ENCODE measurements around the gene TSSK3. TPM values are rescaled to one million over a fixed set of nuclear protein-coding genes. Genes with fewer than 3 reads are reported as not detected.

The TSSK3 gene
- total and polyA plus RNA-seq, 9 of the 15 experiments (the other 6 are each of a cell fraction or from before 2014, with no cell fraction given): 0.27 to 2.8 (median 1.9) TPM

DNA sequence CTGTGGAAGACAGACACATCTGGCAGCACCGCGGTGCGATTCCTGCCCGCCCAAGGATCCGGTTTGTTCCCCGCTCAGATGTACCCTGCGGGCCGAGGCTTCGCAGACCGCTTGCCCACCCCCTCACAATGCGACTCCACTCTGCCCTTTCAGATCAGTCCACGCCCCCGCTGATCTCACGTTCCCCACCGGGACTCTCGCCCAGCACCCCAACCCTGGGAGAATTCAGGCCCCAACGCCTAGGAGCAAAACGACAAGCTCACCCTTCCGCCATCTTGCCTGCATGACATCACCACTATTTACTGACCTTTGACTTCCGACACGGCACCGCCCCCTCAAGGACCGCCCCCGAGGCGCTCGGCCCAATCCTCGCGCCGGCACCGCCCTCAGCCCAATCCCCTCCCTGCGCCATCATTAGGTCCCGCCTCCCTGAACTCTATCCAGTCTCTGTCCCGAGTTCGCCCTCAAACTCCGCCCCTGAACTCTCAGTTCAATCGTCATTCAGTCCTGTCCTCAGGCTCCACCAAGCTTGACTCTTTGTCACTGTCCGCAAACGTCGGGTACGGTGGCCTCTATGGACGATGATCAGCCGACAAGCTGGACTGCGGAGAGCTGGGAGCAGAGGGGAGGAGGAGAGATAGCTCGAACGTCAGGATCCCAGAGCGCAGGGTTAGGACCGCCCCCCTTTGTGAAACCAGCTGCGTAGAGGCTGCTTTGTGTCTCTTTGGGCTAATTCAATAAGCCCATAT is 32.0 kb downstream of the TSSK3 start, which contains the start of gene BSDC1 (continued):
- TF ChIP-seq TAL1 (IDR thresholded peaks at IDR 0.05) (peak; percentile 39), CREB1 (IDR thresholded peaks at IDR 0.05) (peak; percentile 86), CREB1 (CRISPR knock-in tag; IDR thresholded peaks at IDR 0.05) (peak; percentile 94), FOXM1 (IDR thresholded peaks at IDR 0.05; ENCODE audit: low read depth) (no peak), FOXM1 (CRISPR knock-in tag; IDR thresholded peaks at IDR 0.05; ENCODE audit: low read depth) (peak; percentile 24; the same call in 1 of the 2 replicates), ZNF717 (CRISPR knock-in tag; IDR thresholded peaks at IDR 0.05) (no peak; the same call in 1 of the 2 replicates), PRPF4 (IDR thresholded peaks at IDR 0.05; ENCODE audit: insufficient read depth, low read depth, low read length, poor library complexity, severe bottlenecking) (no peak), SRF (CRISPR knock-in tag; IDR thresholded peaks at IDR 0.05) (peak in 1 of 2 experiments; percentile 90; a peak in 2 of 4 replicates), POLR2G (IDR thresholded peaks at IDR 0.05; ENCODE audit: low read depth, low read length) (peak; percentile 80), ILK (tag; IDR thresholded peaks at IDR 0.05; ENCODE audit: borderline replicate concordance, low read depth) (no peak), GABPB2 (CRISPR knock-in tag; conservative IDR thresholded peaks at IDR 0.05) (no peak), GTF2A2 (tag; IDR thresholded peaks at IDR 0.05) (no peak), ERF (CRISPR knock-in tag; IDR thresholded peaks at IDR 0.05) (0 out of 2 replicates have a peak, but pooled peaks have one; percentile 32), ATF1 (CRISPR knock-in tag; IDR thresholded peaks at IDR 0.05) (no peak; the same call in 1 of the 2 replicates), ATF1 (tag; IDR thresholded peaks at IDR 0.05) (peak; percentile 97), MYBL2 (IDR thresholded peaks at IDR 0.05; ENCODE audit: low read depth) (no peak), MYBL2 (CRISPR knock-in tag; IDR thresholded peaks at IDR 0.05; ENCODE audit: borderline replicate concordance) (no peak), CBFA2T2 (conservative IDR thresholded peaks at IDR 0.05) (no peak), MAZ (CRISPR knock-in tag; conservative IDR thresholded peaks at IDR 0.05 in 1 of 2, IDR thresholded peaks at IDR 0.05 in 1 of 2) (peak; percentile 75 to 93), JUN (IDR thresholded peaks at IDR 0.05; ENCODE audit: borderline replicate concordance, low read depth, low read length) (peak; percentile 79; the same call in 1 of the 2 replicates), JUN (CRISPR knock-in tag; IDR thresholded peaks at IDR 0.05; ENCODE audit: borderline replicate concordance) (peak; percentile 88)
- TF ChIP-seq, protein P1, sequence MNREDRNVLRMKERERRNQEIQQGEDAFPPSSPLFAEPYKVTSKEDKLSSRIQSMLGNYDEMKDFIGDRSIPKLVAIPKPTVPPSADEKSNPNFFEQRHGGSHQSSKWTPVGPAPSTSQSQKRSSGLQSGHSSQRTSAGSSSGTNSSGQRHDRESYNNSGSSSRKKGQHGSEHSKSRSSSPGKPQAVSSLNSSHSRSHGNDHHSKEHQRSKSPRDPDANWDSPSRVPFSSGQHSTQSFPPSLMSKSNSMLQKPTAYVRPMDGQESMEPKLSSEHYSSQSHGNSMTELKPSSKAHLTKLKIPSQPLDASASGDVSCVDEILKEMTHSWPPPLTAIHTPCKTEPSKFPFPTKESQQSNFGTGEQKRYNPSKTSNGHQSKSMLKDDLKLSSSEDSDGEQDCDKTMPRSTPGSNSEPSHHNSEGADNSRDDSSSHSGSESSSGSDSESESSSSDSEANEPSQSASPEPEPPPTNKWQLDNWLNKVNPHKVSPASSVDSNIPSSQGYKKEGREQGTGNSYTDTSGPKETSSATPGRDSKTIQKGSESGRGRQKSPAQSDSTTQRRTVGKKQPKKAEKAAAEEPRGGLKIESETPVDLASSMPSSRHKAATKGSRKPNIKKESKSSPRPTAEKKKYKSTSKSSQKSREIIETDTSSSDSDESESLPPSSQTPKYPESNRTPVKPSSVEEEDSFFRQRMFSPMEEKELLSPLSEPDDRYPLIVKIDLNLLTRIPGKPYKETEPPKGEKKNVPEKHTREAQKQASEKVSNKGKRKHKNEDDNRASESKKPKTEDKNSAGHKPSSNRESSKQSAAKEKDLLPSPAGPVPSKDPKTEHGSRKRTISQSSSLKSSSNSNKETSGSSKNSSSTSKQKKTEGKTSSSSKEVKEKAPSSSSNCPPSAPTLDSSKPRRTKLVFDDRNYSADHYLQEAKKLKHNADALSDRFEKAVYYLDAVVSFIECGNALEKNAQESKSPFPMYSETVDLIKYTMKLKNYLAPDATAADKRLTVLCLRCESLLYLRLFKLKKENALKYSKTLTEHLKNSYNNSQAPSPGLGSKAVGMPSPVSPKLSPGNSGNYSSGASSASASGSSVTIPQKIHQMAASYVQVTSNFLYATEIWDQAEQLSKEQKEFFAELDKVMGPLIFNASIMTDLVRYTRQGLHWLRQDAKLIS (CRISPR knock-in tag; IDR thresholded peaks at IDR 0.05): peak; percentile 76
- TF ChIP-seq, protein P2, sequence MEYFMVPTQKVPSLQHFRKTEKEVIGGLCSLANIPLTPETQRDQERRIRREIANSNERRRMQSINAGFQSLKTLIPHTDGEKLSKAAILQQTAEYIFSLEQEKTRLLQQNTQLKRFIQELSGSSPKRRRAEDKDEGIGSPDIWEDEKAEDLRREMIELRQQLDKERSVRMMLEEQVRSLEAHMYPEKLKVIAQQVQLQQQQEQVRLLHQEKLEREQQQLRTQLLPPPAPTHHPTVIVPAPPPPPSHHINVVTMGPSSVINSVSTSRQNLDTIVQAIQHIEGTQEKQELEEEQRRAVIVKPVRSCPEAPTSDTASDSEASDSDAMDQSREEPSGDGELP (CRISPR knock-in tag; IDR thresholded peaks at IDR 0.05; ENCODE audit: borderline replicate concordance): peak; percentile 99
- TF ChIP-seq, protein P3, sequence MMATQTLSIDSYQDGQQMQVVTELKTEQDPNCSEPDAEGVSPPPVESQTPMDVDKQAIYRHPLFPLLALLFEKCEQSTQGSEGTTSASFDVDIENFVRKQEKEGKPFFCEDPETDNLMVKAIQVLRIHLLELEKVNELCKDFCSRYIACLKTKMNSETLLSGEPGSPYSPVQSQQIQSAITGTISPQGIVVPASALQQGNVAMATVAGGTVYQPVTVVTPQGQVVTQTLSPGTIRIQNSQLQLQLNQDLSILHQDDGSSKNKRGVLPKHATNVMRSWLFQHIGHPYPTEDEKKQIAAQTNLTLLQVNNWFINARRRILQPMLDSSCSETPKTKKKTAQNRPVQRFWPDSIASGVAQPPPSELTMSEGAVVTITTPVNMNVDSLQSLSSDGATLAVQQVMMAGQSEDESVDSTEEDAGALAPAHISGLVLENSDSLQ (IDR thresholded peaks at IDR 0.05): peak; percentile 96
